NCI-H748 treated with DMSO at 0.1 percent for 48 hours (cell line): ENCODE measurements around the gene CDK5RAP3.
"Not testable (repeated sequence)": the region's sequence is repeated elsewhere in the genome, so short reads cannot be mapped to it uniquely, and the experiment has no call there.

Source experiments
- DNase-seq: peaks from one replicate; lab custom pipeline; 2025; lab: John Stamatoyannopoulos, UW

CDK5RAP3 gene, protein sequence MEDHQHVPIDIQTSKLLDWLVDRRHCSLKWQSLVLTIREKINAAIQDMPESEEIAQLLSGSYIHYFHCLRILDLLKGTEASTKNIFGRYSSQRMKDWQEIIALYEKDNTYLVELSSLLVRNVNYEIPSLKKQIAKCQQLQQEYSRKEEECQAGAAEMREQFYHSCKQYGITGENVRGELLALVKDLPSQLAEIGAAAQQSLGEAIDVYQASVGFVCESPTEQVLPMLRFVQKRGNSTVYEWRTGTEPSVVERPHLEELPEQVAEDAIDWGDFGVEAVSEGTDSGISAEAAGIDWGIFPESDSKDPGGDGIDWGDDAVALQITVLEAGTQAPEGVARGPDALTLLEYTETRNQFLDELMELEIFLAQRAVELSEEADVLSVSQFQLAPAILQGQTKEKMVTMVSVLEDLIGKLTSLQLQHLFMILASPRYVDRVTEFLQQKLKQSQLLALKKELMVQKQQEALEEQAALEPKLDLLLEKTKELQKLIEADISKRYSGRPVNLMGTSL

DNA sequence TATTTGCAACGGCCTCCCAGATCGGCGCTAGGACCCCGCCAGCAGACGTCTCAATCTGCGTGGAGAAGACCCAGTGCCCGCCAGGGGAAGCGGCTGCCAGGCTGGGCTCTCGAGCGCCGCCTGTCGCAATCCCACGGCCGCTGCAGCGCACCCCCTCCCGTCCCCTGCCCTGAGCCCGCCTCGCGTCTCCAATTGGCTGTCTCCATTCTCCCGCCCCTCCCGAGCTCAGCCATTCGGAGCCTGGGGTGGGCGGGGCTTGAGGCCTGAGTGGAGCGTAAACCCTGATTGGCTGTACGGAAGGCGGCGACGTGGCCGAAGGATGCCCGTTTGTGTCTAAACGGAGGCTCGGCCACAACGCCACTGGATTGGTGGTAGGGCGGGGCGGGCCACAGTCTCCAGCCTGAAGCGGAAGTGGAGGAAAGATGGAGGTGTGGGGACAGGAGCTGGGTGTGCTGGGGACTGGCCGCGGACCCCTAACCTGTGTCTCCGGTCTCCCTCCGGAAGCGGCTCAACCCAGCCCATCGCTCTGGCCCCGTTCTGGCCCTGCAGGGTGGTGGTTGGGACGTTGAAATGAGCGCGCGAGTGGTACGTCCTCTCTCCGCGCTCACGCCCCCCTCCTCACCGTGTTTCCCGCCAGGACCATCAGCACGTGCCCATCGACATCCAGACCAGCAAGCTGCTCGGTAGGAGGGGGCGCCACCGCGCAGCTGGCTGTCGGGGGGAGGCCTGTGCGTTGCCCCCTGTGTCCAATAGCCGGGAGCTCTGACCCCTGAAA lies at the start of gene CDK5RAP3:
Gene CDK5RAP3 (plus strand): TSS at position 389 of the 775 bp plus-strand sequence. CDS start 34 bp downstream, at position 423.
- peak; percentile 98 for DNase-seq

DNA sequence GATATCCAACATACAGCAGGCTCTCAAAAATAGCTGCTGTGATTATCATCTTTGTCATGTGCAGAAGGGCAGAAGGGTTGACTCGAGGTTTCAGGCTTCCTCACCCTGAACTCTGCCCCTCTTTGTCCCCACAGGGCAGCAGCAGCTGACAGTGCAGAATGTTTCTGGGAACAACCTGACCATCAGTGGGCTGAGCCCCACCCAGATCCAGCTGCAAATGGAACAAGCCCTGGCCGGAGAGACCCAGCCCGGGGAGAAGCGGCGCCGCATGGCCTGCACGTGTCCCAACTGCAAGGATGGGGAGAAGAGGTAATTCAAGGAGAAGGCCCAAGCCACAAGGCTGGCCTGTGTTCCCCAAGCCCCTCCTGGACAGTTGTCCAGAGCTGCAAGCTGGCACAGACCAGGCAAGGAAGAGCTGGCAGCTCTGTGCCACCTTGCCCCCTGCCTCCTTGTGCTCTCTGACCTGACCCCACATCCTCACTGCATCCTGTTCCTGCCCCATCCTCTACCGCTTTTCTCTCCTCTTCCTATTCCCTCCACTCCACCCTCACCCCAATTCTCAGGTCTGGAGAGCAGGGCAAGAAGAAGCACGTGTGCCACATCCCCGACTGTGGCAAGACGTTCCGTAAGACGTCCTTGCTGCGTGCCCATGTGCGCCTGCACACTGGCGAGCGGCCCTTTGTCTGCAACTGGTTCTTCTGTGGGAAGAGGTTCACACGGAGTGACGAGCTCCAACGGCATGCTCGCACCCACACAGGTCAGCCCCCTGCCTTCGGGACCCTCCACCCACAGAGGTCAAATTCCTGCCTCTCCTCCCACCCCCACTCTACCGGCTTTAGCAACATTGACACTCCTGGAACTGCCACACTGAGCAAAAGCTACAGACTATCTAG lies 45.9 kb upstream of the CDK5RAP3 start:
- no peak for DNase-seq

DNA sequence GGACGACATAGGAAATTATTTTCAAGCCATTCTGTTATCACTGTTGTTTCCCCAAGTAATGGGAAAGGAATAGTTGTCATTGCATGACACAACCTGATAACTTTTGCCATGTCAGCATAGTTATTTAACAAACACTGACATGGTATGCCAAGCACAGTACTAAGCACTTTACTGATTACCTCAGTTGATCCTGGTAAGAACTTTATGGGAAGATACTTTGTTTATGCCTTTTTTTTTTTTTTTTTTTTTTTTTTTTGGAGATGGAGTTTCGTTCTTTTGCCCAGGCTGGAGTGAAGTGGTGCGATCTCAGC lies 45.3 kb upstream of the CDK5RAP3 start:
- no peak for DNase-seq

DNA sequence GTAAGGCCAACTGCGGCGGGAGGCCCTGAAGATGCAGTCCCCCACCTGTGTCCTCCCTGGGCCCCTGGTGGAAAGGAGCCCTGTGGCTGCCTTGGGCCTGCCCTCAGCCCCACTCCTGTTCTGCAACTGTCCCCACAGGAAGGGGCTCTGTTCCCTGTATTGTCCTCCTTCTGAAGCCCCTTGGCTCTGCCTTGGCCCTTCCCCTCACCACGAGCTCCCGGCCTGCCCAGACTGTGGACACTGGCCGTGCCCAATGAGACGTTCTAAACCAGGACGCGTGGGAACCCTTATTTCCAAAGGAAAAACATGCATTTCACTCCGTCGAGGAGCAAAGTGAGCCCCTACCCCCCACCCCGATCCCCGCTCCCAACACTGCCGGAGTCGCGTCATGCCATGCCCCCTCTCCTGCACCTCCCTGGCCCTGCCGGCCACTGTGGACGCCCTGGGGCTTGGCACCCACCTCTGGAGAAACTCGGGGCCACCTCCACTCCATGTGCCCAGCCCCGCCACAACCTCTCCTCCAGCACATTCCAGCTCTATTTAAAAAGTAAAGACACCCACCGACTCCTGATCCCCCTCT lies 43.0 kb upstream of the CDK5RAP3 start:
- no peak for DNase-seq

DNA sequence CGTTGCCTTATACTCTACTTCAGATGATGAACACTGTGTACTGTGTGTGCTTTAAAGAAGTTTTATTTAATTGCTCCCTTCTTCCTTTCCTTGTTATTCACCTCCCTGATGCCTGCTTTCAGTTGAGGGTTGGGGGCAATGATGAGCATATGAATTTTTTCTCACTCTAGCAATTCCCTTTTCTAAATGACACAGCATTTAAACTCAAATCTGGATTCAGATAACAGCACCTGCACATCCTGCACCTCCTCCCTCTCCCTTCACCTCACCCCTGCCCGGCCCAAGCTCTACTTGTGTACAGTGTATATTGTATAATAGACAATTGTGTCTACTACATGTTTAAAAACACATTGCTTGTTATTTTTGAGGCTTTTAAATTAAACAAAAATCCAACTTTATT lies 42.5 kb upstream of the CDK5RAP3 start:
- DNase-seq: no peak

DNA sequence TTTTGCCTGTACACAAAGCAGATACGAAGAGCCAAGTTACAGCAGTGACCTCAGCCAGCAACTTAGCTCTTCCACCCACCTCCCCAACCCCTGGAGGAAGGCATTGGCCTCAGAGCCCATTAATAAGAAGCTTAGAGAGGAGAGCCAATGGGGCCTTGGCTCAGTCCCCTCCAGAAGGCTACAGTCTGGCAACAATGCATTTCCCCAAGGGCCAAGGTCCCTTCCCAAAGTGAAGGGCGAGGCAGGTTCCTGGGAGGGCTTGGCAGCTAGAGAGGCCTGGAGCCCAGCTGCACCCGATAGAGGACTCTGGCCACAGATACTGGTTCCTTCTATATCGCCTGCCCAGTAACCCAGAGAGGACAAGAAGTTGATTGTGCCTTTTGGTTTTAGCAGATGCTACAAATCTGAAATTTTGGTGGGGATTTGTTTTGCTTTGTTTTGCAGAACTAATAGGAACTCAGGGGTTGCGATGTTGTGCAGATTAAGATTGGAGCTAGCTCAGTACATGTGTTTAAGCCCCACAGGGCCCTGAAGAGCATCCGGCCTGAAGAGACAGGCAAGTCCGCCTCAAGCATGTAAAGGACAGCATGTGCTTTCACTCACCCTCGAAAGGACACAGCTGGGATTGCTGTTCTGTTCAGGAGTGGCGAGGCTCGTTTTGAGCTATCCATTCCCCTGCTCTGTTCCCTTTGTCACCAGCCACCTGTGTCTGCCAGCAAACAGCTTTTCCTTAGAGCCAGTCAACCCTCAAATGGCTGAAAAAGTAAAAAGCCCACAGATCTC lies 41.5 kb upstream of the CDK5RAP3 start:
- no peak for DNase-seq

DNA sequence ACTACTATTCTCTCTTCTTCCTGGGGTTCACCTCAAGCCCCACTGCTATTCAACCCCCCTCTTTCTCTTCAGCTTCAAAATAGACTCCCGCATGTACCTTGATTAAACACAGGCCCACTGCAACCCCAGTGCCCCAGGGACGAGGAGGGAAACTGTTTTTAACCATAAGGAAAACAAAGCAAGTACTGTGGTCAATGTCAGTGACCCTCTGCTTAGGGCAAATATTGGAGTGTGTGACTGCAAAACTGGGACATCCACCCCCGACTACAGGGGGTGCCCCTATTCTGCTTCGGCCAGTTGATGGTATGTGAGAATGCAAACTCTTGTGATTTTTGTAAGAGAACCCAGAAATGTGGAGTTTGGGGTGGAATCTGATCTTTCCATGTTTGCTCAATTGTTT lies 39.1 kb upstream of the CDK5RAP3 start:
- DNase-seq: no peak

DNA sequence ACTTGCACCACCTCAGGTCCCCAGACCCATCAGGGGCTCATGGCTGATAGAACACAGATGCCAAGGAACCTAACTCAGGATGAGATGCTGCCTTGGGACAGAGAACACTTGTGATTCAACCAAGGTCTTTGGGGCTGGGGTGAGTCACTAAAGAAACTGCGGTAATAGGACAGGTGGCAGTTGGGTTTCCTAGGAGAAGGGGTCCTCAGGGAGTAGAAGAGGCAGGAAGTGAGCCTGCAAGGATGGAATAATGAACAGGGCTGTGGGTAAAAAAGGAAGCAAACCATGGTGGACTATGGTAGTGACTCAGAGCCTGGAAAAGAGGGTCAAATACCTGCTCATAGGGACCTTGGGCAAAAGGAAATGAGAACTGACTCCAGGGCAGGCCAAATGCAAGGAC lies 36.1 kb upstream of the CDK5RAP3 start:
- no peak for DNase-seq

DNA sequence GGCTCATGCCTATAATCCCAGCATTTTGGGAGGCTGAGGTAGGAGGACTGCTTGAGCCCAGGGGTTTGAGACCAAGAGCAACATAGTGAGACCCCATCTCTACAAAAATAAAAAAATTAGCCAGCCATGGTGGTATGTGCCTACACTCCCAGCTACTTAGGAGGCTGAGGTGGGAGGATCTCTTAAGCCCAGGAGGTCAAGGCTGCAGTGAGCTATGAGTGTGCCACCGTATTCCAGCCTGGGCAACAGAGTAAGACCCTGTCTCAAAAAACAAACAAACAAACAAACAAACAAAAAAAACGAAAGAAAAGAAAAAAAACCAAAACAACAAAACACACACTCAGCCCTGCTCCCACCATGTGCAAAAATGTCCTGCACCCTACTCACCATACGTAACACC lies 35.4 kb upstream of the CDK5RAP3 start:
- not testable (repeated sequence) for DNase-seq

DNA sequence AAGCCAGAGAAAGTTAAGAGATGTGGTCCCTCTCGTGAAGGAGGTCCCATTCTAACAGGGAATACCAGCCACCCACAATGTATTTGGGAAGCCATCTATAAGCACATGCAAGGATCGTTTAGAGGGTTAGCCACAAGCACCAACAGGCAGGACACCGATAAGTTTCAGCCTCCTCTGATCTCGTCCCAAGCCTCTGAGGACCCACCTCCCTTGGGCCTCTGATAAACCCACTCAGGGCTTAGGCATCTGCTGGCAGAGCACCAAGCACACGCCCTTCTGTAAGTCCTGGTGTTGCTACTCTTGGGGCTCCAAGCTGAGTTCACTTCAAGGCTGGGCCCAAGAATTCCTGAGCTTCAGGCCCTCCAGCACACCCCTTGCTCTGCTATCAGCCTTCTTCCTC lies 35.0 kb upstream of the CDK5RAP3 start:
- no peak for DNase-seq

DNA sequence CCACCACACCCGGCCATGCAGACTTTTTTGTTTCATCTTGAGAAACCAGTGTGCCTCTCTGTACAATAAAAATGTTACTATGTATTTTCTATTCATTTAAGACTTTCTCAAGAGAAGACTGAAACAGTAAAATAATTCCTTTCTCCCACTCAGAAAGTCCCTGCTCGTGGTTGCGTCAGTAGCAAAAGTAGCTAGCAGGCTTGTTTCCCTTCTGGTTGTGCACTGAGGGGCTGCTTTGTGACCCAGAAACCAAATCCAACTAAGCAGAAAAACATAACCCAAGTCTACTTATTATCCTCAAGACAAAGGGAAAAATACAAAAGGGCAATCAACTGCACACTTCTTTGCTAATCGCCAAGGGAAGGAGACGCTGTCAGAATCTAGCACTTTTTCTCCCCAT lies 33.0 kb upstream of the CDK5RAP3 start:
- DNase-seq: no peak

DNA sequence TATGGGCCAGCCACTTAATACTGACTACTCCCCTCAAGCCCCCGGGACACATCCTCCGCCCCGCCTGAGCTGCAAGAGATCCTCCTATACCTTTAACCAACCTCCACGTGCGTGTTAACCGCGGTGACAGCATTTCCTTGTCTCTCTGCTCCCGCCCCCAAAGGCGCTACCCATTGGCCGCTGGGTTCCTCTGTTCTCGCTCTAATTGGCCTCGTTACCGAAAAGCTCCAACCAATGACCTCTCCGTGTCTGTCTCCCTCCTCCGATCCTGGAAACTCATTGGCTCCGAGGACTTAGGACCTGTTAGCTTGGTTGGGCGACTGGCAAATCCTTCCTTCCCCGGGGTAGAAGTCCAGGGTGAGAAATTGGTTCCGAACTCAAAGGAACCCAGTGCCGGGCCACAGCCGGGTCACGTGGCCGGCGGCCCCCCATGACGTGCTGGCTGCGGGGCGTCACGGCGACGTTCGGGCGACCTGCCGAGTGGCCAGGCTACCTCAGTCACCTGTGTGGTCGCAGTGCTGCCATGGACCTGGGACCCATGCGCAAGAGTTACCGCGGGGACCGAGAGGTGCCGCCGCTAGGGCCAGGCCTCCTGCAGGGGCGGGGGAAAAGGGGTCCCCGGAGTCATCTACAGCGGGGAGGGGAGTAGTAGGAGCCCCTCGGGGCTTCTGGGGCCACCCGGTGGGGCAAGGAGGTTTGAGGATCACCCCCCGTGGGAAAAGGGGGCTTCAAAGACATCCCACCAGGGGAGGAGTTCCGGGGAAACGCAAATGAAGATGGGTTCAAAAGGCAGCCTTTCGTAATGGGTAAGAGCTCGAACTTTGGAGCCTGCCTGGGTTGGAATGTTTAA lies 29.4 kb upstream of the CDK5RAP3 start, which contains the start of gene PNPO:
Gene PNPO (plus strand): TSS at position 326 of the 850 bp plus-strand sequence. CDS start 105 bp downstream, at position 431.
- peak; percentile 96 for DNase-seq

DNA sequence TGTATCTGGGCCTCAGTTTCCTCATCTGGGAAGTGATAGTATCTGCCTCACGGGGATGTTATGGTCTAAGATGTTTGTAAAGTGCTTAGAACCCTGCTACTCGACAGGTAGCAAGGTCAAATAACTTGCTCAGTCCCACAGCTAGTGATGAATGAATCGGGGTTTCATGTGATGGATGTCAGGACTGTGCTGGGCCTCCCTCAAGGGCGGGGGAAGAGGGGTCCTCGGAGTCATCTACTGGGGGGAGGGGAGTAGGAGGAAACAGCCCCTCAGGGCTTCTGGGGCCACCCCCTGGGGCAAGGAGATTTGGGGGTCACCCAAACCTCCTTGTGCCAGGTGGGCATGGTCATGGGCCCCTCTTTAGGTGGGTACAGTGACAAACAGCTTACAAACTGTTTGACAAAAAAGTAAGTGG lies 28.8 kb upstream of the CDK5RAP3 start:
- no peak for DNase-seq

DNA sequence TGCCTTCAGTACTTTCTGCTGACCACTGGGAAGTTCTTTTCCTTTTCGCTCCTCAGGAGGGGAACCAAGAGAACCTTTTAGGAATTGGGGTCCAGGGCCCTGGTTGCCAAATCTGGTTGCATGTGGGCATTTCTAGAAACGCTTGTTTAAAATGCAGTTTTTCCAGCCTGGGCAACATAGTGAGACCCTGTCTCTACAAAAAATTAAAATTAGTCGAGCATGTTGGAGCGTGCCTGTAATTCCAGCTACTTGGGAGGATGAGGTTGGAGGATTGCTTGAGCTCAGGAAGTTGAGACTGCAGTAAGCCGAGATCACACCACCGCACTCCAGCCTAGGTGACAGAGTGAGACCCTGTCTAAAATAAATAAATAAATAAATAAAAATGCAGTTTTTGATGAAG lies 28.3 kb upstream of the CDK5RAP3 start:
- DNase-seq: no peak

DNA sequence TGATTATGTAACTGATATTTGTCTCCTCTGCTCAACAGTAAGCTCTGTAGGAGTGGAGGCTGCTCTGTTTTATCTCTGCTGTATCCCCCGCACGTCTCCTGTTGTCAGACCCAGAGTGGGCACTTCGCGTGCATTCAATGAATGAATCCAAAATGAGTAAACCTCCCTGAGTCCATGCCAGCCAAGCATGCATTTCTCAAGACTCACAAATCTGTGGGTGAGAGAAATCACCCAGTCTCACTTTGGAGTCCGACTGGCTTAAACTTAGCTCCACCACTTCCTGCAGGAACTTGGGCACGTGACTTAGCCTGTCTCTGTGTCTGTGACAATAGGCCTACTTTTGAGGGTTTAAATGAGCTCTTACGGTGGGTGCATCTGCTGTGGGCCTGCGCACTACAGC lies 25.8 kb upstream of the CDK5RAP3 start:
- DNase-seq: no peak

DNA sequence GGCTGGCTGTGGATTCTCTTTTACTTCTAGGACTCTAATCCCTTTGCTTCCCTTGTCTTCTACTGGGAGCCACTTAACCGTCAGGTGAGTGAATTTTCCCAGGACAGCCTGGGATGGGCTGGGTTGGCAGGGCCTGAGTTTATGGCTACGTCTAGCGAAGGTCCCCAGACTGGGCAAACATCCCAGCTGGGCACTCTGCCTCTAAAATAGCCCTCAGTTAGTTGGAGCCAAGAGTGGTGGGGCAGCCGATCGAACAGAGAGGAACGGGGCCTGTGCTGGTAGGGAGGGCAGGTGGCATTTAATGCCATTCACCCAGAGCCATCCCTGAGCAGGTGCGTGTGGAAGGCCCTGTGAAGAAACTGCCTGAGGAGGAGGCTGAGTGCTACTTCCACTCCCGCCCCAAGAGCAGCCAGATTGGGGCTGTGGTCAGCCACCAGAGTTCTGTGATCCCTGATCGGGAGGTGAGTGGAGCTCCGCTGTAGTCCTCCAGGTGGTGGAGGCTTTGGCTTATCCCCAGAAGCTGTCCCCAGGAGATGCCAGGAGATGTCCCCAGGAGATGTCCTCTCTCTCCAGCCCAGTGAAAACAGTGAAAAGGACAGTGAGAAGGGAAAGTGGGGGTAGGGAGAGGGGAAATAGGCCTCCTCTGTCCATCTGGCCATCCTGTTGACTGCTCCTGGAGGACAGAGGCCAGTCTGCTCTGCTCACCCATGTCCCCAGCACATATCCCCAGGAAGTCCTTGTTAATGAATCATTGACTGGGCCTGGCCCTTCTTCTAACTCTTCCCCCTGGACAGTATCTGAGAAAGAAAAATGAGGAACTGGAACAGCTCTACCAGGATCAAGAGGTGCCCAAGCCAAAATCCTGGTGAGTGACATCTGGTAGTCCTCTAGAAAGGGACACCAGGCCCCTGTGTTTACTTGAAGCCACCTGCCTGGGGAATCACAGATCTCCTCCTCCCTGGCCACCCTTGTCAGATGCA lies 25.1 kb upstream of the CDK5RAP3 start:
- DNase-seq: no peak

DNA sequence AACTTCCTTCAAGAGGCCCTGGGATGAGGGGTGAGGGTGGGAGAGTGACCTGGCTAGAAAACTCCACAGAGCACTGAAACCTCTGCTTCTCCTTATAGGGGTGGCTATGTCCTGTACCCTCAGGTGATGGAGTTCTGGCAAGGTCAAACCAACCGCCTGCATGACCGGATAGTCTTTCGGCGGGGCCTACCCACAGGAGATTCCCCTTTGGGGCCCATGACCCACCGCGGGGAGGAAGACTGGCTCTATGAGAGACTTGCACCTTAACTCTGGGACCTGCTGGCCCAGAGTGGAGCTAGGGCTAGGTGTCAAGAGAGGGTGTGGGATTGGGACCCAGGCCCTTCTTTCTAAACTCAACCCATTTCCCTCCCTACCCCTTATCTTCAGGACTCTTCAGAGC lies 24.4 kb upstream of the CDK5RAP3 start:
- no peak for DNase-seq

DNA sequence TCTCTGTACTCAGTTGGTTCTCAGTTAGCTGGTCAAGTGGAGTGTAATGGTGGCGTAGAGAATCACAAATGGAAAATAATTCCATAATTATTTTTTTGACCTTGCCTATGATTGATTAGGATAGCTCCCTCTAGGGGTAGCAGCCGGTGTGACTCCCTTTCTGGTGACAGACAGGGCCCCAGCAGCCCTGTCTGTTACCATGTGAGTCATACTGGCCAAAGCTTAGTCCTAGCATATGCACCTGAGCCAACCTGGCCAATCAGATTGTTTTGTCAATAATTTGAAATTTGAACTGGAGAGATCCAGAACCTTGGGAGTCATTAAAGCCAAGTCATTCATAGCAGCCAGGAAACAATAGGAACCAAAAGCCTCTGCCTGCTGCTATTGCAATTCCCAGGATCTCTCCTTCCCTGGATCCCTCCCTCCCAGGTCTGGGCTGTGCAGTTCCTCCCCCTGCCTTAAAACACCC lies 23.9 kb upstream of the CDK5RAP3 start:
- DNase-seq: peak; percentile 47
